ENCODE data around the gene CMTM2. TPM values are rescaled to one million over a fixed set of nuclear protein-coding genes. Genes with fewer than 3 reads are reported as not detected.

Gene CMTM2
- total RNA-seq, 1 donor from 2014 or later, result not detected

DNA sequence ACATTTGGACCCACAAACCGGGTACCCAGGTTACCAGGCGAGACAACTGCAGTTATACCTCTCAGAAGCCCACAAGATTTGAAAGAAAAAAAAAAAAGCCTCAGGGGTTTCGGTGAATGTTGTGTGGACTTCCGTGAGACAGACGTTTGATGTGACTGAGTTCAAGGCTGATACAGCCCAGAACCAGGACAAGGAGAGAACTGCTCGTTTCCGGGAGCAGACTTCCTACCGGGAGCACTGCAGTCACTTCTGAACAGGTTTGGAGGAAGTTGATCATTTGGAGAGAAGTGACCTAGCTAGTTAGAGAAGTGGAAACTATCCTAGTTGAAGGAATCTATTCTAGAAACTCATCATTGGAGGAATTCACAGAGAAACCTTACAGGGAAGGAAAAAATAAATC is 26.0 kb upstream of the CMTM2 start:
- H3K36me3 Mint-ChIP-seq (ENCODE audit: unreplicated experiment), result peaks cover 11% of the 10 kb centered on the region
- H3K27me3 Mint-ChIP-seq (ENCODE audit: unreplicated experiment), result no peaks in the 10 kb centered on the region
- no peaks in the 10 kb centered on the region for H3K9me3 Mint-ChIP-seq (ENCODE audit: unreplicated experiment)
- peak overlapping the region; percentile 58 for H3K27ac Mint-ChIP-seq (ENCODE audit: unreplicated experiment)
- H3K4me3 Mint-ChIP-seq (ENCODE audit: unreplicated experiment), result peak overlapping the region; percentile 93
- TF ChIP-seq, protein P1, sequence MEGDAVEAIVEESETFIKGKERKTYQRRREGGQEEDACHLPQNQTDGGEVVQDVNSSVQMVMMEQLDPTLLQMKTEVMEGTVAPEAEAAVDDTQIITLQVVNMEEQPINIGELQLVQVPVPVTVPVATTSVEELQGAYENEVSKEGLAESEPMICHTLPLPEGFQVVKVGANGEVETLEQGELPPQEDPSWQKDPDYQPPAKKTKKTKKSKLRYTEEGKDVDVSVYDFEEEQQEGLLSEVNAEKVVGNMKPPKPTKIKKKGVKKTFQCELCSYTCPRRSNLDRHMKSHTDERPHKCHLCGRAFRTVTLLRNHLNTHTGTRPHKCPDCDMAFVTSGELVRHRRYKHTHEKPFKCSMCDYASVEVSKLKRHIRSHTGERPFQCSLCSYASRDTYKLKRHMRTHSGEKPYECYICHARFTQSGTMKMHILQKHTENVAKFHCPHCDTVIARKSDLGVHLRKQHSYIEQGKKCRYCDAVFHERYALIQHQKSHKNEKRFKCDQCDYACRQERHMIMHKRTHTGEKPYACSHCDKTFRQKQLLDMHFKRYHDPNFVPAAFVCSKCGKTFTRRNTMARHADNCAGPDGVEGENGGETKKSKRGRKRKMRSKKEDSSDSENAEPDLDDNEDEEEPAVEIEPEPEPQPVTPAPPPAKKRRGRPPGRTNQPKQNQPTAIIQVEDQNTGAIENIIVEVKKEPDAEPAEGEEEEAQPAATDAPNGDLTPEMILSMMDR (IDR thresholded peaks at IDR 0.05), result no peak
- DNase-seq (ENCODE audit: extremely low spot score, unreplicated experiment), result no peak
- peaks cover 60% of the 10 kb centered on the region for H3K4me1 Mint-ChIP-seq (ENCODE audit: unreplicated experiment)

DNA sequence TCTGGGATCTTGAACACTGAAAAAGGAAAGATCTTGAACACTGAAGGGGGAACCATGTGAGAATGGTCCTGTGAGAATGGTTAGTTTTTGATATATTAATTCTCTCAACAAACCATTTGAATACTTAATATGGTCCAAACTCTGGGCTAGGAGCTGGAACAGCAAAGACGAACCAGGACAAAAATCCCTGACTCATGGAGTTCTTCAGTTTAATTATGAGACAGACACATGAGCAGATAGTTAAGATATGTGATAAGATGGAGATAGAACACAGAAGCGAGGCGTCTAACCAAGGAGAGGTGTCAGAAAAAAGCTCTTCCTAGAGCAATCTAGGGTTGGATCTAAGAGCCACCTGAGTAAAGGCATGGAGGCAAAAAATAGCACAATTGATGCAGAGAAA is 25.2 kb upstream of the CMTM2 start:
- no peak overlapping the region for H3K27ac Mint-ChIP-seq (ENCODE audit: unreplicated experiment)
- peaks cover 13% of the 10 kb centered on the region for H3K36me3 Mint-ChIP-seq (ENCODE audit: unreplicated experiment)
- peak overlapping the region; percentile 93 for H3K4me3 Mint-ChIP-seq (ENCODE audit: unreplicated experiment)
- H3K27me3 Mint-ChIP-seq (ENCODE audit: unreplicated experiment), result no peaks in the 10 kb centered on the region
- H3K4me1 Mint-ChIP-seq (ENCODE audit: unreplicated experiment), result peaks cover 52% of the 10 kb centered on the region
- TF ChIP-seq, protein P1 (IDR thresholded peaks at IDR 0.05), result no peak
- no peak for DNase-seq (ENCODE audit: extremely low spot score, unreplicated experiment)
- H3K9me3 Mint-ChIP-seq (ENCODE audit: unreplicated experiment), result no peaks in the 10 kb centered on the region

GRCh38 chr16:66554495-66554894 is 24.8 kb upstream of the CMTM2 start:
- H3K4me3 Mint-ChIP-seq (ENCODE audit: unreplicated experiment), result no peak overlapping the region
- H3K27me3 Mint-ChIP-seq (ENCODE audit: unreplicated experiment), result no peaks in the 10 kb centered on the region
- TF ChIP-seq, protein P1 (IDR thresholded peaks at IDR 0.05), result no peak
- peaks cover 50% of the 10 kb centered on the region for H3K4me1 Mint-ChIP-seq (ENCODE audit: unreplicated experiment)
- H3K36me3 Mint-ChIP-seq (ENCODE audit: unreplicated experiment), result peaks cover 13% of the 10 kb centered on the region
- H3K27ac Mint-ChIP-seq (ENCODE audit: unreplicated experiment), result no peak overlapping the region
- DNase-seq (ENCODE audit: extremely low spot score, unreplicated experiment), result no peak
- H3K9me3 Mint-ChIP-seq (ENCODE audit: unreplicated experiment), result no peaks in the 10 kb centered on the region

- no peaks in the 10 kb centered on the region for H3K9me3 Mint-ChIP-seq (ENCODE audit: unreplicated experiment)
- DNase-seq (ENCODE audit: extremely low spot score, unreplicated experiment), result no peak
- TF ChIP-seq, protein P1 (IDR thresholded peaks at IDR 0.05), result no peak
- peaks cover 22% of the 10 kb centered on the region for H3K36me3 Mint-ChIP-seq (ENCODE audit: unreplicated experiment)
- H3K4me1 Mint-ChIP-seq (ENCODE audit: unreplicated experiment), result peaks cover 8% of the 10 kb centered on the region
- no peaks in the 10 kb centered on the region for H3K27me3 Mint-ChIP-seq (ENCODE audit: unreplicated experiment)
- no peak overlapping the region for H3K27ac Mint-ChIP-seq (ENCODE audit: unreplicated experiment)
- H3K4me3 Mint-ChIP-seq (ENCODE audit: unreplicated experiment), result no peak overlapping the region
Measured at GRCh38 chr16:66560107-66560506, 19.2 kb upstream of the CMTM2 start.

DNA sequence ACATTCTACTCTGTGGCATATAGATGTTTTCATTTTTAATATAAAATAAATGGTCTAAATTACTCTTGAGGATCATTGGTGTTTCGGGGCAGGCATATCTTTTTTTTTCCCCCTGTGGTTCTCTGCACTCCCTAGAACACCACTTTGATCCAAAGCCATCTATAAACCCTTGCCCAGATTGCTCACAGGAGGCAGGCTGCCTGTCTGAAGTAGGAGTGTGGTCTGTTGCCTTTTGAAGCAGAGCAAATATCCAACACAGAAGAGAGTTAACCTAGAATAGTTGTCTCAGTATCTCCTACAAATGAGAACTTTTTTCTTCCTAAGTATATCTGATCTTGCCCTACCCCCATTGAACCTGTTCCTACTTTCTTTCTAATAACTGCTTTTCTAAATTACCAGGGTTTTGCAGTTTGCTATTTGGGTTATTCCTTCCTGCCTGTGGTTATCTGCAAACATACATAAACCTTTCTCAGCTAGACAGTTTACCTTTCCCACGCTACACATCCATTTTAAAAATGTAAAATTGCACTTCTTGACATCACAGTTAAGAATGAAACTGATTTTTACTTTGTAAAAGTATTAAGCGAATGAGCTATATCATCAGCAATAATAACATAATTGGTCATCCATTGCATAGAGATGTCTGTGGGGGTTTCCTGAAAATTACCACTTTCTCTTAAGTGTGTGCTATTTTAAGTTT is 17.7 kb upstream of the CMTM2 start:
- no peaks in the 10 kb centered on the region for H3K4me1 Mint-ChIP-seq (ENCODE audit: unreplicated experiment)
- no peaks in the 10 kb centered on the region for H3K27me3 Mint-ChIP-seq (ENCODE audit: unreplicated experiment)
- TF ChIP-seq, protein P1 (IDR thresholded peaks at IDR 0.05), result no peak
- no peak overlapping the region for H3K27ac Mint-ChIP-seq (ENCODE audit: unreplicated experiment)
- no peaks in the 10 kb centered on the region for H3K9me3 Mint-ChIP-seq (ENCODE audit: unreplicated experiment)
- no peak overlapping the region for H3K4me3 Mint-ChIP-seq (ENCODE audit: unreplicated experiment)
- H3K36me3 Mint-ChIP-seq (ENCODE audit: unreplicated experiment), result peaks cover 27% of the 10 kb centered on the region
- DNase-seq (ENCODE audit: extremely low spot score, unreplicated experiment), result no peak
